Activated T-helper 1 cell treated with anti-CD3 and anti-CD28 coated beads, Interleukin-12 subunit alpha, Interleukin-12 subunit beta, Interleukin-2, Interleukin-4 antibody, amounts not matched to agents 30 ng/mL and 10 ng/mL and 1 ng/mL, durations not matched to agents 14 hours and 24 hours and 36 hours (primary cell): ENCODE measurements around the gene PLEKHO2. TPM values are rescaled to one million over a fixed set of nuclear protein-coding genes. Genes with fewer than 3 reads are reported as not detected.

Experiments used
- DNase-seq: peaks from one replicate; pipeline ENCODE4 v3.0.0; 2021; ENCODE audit warnings: low spot score
- H3K27ac Mint-ChIP-seq: one replicate; pipeline ENCODE4 v1.8.0; 2021; ENCODE audit warnings: mild to moderate bottlenecking, mixed read lengths
- H3K27me3 Mint-ChIP-seq: one replicate; pipeline ENCODE4 v1.8.0; 2022; ENCODE audit warnings: mild to moderate bottlenecking, moderate library complexity, mixed read lengths; ENCODE audit not compliant: insufficient read depth
- H3K36me3 Mint-ChIP-seq: one replicate; pipeline ENCODE4 v1.8.0; 2021; ENCODE audit warnings: low read depth, mixed read lengths
- H3K4me1 Mint-ChIP-seq: one replicate; pipeline ENCODE4 v1.8.0; 2021; ENCODE audit warnings: low read depth, mixed read lengths
- H3K4me3 Mint-ChIP-seq: one replicate; pipeline ENCODE4 v1.8.0; 2021; ENCODE audit warnings: mild to moderate bottlenecking, moderate library complexity, mixed read lengths
- H3K9me3 Mint-ChIP-seq: one replicate; pipeline ENCODE4 v1.8.0; 2021; ENCODE audit warnings: mixed read lengths
- intact Hi-C: fragments of 100-400 bp; cut with micrococcal nuclease; formaldehyde crosslinking; loops from one replicate; pipeline ENCODE4 v1.15.1; 2024
- total RNA-seq: library from RNA; stranded (reverse); gene quantifications from 2 replicates; pipeline ENCODE4 v1.2.3, GENCODE V29; 2022

Gene PLEKHO2
- total RNA-seq, 1 donor from 2014 or later, result 17.8 TPM

DNA sequence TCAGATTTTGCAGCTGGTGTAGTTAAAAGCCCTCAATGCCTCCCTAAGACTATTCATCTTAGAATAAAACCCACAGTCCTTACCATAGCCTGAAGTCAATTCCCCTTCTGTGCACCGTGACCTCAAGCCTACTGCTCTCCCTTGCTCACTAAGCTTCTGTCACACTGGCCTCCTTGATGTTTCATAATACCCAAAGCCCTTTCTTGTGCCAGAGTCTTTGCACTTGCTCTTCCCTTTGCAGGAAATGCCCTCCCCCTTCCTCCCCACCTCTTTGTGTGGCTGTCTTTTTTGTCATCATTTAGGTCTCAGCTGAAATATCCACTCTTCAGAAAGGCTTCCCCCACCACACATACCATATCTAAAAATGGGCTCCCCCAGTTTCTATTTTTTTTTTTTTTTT is 4.2 kb upstream of the PLEKHO2 start:
- Mint-ChIP-seq H3K4me1 (peaks cover 46% of the 10 kb centered on the region), H3K36me3 (no peaks in the 10 kb centered on the region), H3K4me3 (peak overlapping the region; percentile 39), H3K27ac (peak overlapping the region; percentile 84), H3K9me3 (no peaks in the 10 kb centered on the region), H3K27me3 (no peaks in the 10 kb centered on the region)
- intact Hi-C loops, result loop anchor here (5.0 kb wide), 2 partner anchors 450 to 675 kb away; partner anchors contain the start of genes PPIB and TRIP4
- peak; percentile 44 for DNase-seq

DNA sequence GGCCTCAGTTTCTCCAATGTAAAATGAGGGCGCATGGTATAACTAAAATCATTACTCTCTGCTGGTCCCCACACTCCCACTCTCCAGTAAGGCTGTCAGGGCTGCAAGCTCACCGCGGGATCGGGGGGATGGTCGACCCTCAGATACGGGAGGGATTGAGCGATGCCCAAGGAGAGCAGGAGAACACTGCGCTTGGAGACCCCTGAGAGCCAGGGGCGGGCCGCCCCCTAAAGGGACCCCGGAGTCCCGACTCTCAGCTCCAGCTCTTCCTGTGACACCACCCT is 713 bp upstream of the PLEKHO2 start:
- Mint-ChIP-seq H3K27ac (peak overlapping the region; percentile 64), H3K4me3 (peak overlapping the region; percentile 84), H3K4me1 (peaks cover 74% of the 10 kb centered on the region), H3K27me3 (no peaks in the 10 kb centered on the region), H3K36me3 (peaks cover 4% of the 10 kb centered on the region), H3K9me3 (no peaks in the 10 kb centered on the region)
- intact Hi-C loops, result loop anchor here (1.0 to 2.0 kb wide), 4 partner anchors 16 to 150 kb away; partner anchors contain the start of gene PIF1
- DNase-seq, result no peak

DNA sequence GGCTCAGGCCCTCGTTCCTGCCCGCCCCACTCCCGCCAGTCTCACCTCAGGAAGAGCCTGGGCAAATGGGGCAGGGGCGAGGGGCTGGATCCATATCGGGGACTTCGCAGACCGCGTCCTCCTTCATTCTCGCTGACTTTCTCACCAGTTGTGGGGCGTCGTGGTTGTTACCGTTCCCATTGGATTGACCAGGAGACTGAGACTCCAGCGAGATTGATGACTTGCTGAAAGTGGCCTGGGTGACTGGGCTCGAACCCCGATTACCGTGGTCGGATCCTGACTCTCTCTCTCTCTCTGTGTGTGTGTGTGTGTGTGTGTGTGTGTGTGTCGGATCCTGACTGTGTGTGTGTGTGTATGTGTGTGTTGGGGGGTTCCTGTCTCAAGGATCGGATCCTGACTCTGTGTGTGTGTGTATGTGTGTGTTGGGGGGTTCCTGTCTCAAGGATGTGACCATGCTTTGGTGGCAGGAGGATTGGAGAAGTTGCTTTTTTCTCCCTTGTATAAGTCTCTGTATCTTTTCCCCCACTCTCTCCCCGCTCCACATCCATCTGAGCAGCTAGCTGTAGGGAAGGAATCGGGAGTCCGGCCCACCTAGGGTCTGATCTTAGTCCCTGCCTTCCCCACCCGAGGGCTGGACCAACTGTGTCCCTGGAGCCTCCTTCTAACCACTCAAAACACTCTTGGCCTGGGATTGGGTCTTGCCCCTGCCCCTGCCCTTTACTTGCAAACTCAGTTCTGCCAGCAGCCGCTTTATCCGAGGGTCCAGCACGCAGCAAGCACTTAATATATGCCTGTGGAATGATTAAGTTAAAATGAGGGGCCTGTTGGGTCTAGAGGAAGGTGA is 603 bp downstream of the PLEKHO2 start:
- Mint-ChIP-seq H3K27me3 (no peaks in the 10 kb centered on the region), H3K36me3 (peaks cover 5% of the 10 kb centered on the region), H3K9me3 (no peaks in the 10 kb centered on the region), H3K4me1 (peaks cover 75% of the 10 kb centered on the region), H3K27ac (peak overlapping the region; percentile 91), H3K4me3 (peak overlapping the region; percentile 92)
- no peak for DNase-seq
- intact Hi-C loops, result no loop called here

DNA sequence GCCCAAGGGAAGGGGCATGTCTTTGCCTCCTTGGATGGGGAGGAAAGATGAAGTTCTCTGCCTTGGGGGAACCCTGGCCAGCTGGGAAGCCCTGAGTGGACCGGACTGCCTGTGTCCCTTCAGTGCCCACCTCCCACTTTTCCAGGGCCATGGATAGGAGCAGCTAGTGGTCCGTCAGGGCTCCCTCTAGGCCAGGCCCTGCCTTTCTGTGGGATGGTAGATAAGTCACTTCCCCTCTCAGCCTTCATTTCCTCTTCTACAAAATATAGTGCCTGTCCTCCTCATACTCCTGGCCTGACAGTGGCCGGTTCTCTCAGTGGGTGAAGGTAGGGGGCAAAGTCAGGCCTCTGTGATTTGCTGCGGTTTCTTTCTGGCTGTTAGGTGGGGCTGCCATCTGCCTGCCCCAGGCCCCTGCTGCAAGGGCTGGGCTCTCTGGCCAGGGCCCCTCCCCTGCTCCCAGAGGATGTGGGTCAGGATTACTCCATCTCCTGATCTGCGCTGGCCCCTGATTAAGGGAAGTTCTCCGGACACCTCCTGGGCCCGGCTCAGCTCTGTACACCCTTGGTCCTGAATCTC is 1.4 kb downstream of the PLEKHO2 start:
- H3K9me3 Mint-ChIP-seq, result no peaks in the 10 kb centered on the region
- H3K27ac Mint-ChIP-seq, result peak overlapping the region; percentile 91
- DNase-seq, result no peak
- H3K4me3 Mint-ChIP-seq, result peak overlapping the region; percentile 92
- no peaks in the 10 kb centered on the region for H3K27me3 Mint-ChIP-seq
- H3K4me1 Mint-ChIP-seq, result peaks cover 73% of the 10 kb centered on the region
- intact Hi-C loops, result no loop called here
- H3K36me3 Mint-ChIP-seq, result peaks cover 8% of the 10 kb centered on the region

DNA sequence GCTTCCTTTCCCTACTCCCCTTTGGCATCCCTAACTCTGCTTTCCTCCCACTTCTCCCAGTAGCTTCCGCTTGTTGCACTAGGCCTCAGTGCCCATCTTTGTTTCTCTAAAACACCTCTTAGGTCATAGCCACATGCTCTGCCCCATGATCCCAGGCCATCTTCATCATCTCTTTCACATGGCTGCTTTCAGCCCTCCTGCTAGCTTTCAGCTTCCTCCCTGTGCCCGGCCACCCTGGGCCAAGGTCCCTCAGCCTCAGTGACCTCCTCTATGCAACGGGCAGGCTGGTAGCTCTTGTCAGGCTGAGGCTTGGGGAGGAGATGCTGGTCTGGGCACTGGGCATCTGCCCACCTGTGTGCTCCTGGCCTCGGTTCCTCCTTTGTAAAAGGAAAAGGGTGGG is 2.3 kb downstream of the PLEKHO2 start:
- peak overlapping the region; percentile 92 for H3K4me3 Mint-ChIP-seq
- peaks cover 68% of the 10 kb centered on the region for H3K4me1 Mint-ChIP-seq
- intact Hi-C loops, result no loop called here
- no peaks in the 10 kb centered on the region for H3K9me3 Mint-ChIP-seq
- peaks cover 14% of the 10 kb centered on the region for H3K36me3 Mint-ChIP-seq
- DNase-seq, result no peak
- H3K27me3 Mint-ChIP-seq, result no peaks in the 10 kb centered on the region
- peak overlapping the region; percentile 80 for H3K27ac Mint-ChIP-seq

DNA sequence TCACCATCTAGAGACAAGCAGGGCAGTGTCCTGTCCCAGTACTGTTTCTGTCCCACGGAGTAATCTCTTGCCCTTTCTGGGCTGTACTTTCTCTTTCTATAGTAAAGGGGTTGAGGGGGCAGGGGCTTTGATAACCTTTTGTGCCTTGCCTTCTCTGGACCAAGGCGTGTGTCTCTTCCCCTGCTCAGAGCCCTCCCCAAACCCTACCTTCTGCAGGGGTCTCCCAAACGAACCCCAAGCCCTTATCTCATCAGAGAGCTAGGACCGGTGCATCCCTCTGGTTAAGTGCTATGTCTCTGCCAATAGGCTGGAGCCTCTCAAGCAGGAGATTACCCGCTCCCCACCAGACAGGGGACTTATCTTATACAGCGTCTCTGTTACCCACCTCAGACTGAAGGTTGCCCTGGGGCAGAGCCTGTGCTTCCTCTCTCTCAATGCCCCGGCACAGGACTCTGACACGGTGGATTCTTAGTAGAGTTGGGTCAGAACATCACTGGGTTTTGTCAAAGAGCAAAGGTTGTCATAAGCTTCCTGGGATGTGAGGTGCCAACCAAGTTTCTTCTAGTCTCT is 2.9 kb downstream of the PLEKHO2 start:
- intact Hi-C loops, result no loop called here
- Mint-ChIP-seq H3K4me1 (peaks cover 68% of the 10 kb centered on the region), H3K4me3 (peak overlapping the region; percentile 92), H3K9me3 (no peaks in the 10 kb centered on the region), H3K36me3 (peaks cover 14% of the 10 kb centered on the region), H3K27ac (peak overlapping the region; percentile 80), H3K27me3 (no peaks in the 10 kb centered on the region)
- DNase-seq, result no peak

DNA sequence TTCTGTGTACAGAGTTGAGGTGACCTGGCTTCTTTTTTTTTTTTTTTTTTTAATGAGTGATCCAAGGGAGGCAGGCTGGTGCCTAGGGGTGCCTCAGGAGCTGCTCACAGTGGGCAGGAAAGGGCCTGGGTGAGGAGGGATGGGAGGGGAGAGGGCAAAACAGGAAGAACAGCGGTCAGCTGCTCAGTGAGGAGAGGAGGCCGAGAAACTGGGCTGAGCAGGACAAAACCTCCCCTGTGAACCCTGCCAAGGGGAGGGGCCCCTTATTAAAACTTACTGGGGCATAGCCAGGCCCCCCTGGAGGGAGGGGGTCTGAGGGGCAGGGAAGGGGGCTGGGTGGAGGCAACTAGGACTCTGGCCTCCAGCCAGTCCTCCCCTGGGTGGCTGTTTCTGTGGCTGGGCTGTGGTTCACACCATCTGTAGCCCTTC is 3.5 kb downstream of the PLEKHO2 start:
- Mint-ChIP-seq H3K9me3 (no peaks in the 10 kb centered on the region), H3K4me3 (peak overlapping the region; percentile 92), H3K36me3 (peaks cover 16% of the 10 kb centered on the region), H3K27me3 (no peaks in the 10 kb centered on the region), H3K27ac (peak overlapping the region; percentile 80), H3K4me1 (peaks cover 67% of the 10 kb centered on the region)
- no peak for DNase-seq
- intact Hi-C loops, result no loop called here

DNA sequence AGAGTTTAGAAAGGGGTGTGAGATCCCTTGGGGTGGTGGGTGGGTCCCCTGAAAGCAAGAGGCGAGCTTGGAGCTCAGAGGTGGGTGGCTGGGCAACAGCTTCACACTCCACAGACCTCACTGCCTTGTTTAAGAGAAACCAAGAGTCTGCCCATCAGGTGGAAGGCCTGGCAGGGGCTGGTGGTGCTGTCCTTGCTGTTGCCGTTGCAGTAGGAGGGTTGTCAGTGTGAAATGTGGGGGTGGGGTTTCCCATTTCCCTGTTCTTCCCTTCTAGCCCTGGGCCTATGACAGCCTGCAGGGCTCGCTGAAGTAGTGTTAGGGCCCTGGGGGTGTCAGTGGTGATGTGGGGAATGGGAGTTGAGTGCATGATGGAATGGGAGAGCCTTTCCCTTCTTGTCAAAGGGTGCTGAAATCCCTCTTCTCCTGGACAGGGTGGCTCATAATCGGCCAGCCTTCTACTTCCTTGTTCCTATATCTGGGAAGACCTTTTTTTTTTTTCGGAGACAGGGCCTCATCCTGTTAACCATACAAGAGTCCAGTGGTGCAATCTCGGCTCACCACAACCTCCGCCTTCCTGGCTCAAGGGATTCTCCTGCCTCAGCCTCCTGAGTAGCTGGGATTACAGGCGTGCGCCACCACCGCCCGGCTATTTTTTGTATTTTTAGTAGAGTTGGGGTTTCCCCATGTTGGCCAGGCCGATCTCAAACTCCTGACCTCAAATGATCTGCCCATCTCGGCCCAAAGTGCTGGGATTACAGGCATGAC is 4.3 kb downstream of the PLEKHO2 start:
- peaks cover 22% of the 10 kb centered on the region for H3K36me3 Mint-ChIP-seq
- intact Hi-C loops, result no loop called here
- peaks cover 66% of the 10 kb centered on the region for H3K4me1 Mint-ChIP-seq

DNA sequence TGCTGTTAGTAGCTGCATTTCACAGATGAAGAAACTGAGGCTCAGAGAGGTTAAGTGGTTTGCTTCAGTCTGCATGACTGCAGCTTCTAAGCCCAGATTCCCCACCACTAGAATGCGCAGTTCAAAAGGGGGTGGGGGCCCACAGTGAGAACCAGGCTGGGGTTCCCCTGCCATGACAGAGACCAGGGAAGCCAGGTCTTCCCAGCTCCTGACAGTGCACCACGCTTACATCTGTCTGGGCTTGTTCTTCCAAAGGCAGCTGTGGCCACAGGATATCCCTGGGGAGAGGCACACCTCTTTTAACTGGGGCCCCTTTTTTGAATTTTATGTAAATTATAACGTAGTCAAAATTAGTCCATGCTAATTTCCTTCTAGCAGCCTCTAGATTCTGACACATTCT is 5.3 kb downstream of the PLEKHO2 start:
- intact Hi-C loops, result no loop called here
- no peak overlapping the region for H3K4me3 Mint-ChIP-seq
- no peaks in the 10 kb centered on the region for H3K27me3 Mint-ChIP-seq
- H3K36me3 Mint-ChIP-seq, result peaks cover 28% of the 10 kb centered on the region
- no peak for DNase-seq
- H3K4me1 Mint-ChIP-seq, result peaks cover 68% of the 10 kb centered on the region
- no peaks in the 10 kb centered on the region for H3K9me3 Mint-ChIP-seq
- peak overlapping the region; percentile 56 for H3K27ac Mint-ChIP-seq

More for the DNA sequence above, 4.3 kb downstream of the PLEKHO2 start:
- DNase-seq, result no peak
- H3K4me3 Mint-ChIP-seq, result peak overlapping the region; percentile 11
- H3K27ac Mint-ChIP-seq, result peak overlapping the region; percentile 70
- no peaks in the 10 kb centered on the region for H3K27me3 Mint-ChIP-seq
- H3K9me3 Mint-ChIP-seq, result no peaks in the 10 kb centered on the region

DNA sequence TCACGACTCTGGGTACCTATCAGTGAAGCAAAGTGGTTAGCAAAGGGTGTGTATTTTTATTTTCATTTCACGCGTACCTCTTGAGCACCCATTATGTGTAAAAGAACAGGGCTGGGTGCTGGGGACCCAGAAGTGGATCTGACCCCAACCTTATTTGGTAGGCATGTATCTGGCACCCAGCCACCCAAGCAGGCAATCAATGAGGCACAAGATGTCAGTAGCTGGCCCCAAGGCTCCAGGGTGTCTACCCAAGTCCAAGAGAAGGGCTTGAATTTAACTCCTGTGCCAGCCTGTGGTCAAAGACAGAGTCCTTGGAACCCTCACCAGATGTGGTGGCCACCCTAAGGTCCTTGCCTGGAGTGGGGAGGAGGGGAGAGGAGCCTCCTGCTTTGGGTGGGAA is 5.7 kb downstream of the PLEKHO2 start:
- intact Hi-C loops, result no loop called here
- no peak overlapping the region for H3K4me3 Mint-ChIP-seq
- no peaks in the 10 kb centered on the region for H3K27me3 Mint-ChIP-seq
- peak overlapping the region; percentile 56 for H3K27ac Mint-ChIP-seq
- H3K36me3 Mint-ChIP-seq, result peaks cover 30% of the 10 kb centered on the region
- DNase-seq, result no peak
- H3K9me3 Mint-ChIP-seq, result no peaks in the 10 kb centered on the region
- H3K4me1 Mint-ChIP-seq, result peaks cover 67% of the 10 kb centered on the region

DNA sequence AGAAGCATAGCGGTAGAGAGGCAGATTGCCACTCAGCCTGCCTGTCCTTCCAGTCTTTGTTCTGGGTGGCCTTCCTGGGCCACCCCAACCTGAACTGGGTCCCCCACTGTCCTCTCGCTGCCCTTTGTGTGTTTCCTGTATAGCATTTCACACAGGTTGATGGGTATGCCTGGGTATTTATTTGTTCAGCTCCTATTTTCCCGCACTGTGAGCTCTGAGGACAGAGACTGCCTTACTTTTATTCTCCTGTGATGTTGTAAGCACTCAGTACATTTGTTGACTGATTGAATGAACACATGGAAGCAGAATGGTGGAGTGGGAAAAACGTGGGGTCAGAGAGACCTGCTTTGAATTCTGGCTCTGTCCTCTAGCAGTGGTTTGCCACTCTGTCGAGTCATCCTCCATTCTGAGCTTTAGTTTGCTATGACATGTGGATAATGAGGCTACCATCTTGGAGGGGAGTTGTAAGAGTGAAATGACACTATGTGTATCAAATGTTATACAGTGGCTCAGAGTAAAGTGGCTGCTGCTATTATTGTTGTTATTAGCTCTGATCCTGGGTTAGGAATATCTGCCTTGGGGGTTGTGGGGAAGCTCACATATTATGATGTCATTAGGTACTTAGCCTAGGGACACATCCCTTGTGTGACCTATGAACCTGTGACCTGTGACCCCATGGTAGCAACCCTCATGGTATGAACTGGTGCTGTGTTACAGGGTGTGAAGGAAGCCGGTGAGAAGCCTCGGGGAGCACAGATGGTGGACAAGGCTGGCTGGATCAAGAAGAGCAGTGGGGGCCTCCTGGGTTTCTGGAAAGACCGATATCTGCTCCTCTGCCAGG is 6.4 kb downstream of the PLEKHO2 start:
- H3K36me3 Mint-ChIP-seq, result peaks cover 32% of the 10 kb centered on the region

More for the DNA sequence above, 6.4 kb downstream of the PLEKHO2 start:
- peaks cover 60% of the 10 kb centered on the region for H3K4me1 Mint-ChIP-seq
- intact Hi-C loops, result no loop called here
- DNase-seq, result no peak
- H3K4me3 Mint-ChIP-seq, result no peak overlapping the region
- no peaks in the 10 kb centered on the region for H3K9me3 Mint-ChIP-seq
- H3K27ac Mint-ChIP-seq, result no peak overlapping the region
- H3K27me3 Mint-ChIP-seq, result no peaks in the 10 kb centered on the region
